Panc1 (cell line): ENCODE data around the gene CCDC200. TPM values are rescaled to one million over a fixed set of nuclear protein-coding genes. Genes with fewer than 3 reads are reported as not detected.
"Not testable (repeated sequence)": the region's sequence is repeated elsewhere in the genome, so short reads cannot be mapped to it uniquely, and the experiment has no call there.

Experiments used
- ATAC-seq: fragments of 200-7000 bp; cut with Tn5 transposase; 2 replicates; pipeline ENCODE4 v1.9.1; 2020; ENCODE audit warnings: mild to moderate bottlenecking, moderate library complexity
- Bru-seq: library from RNA; stranded (reverse); fragments of 400-500 nt; gene quantifications from one replicate; lab custom pipeline; 2021; lab: Mats Ljungman, UMichigan
- BruChase-seq, 2 experiments: library from RNA; stranded (reverse); fragments of 400-500 nt; gene quantifications; one replicate each; lab custom pipeline; 2021; lab: Mats Ljungman, UMichigan
- BruUV-seq: library from RNA; stranded (reverse); fragments of 400-500 nt; replicated peaks from 2 replicates; lab custom pipeline; 2021; lab: Mats Ljungman, UMichigan
- CTCF ChIA-PET: fragments of 300-600 bp; sonication (Branson Sonifier 250); formaldehyde crosslinking; loops from one replicate; lab custom pipeline; 2022; ENCODE audit warnings: antibody characterized with exemption; lab: Charles Lee
- POLR2A ChIA-PET: fragments of 300-600 bp; sonication (Branson Sonifier 250); formaldehyde crosslinking; loops from one replicate; lab custom pipeline; 2022; ENCODE audit warnings: antibody characterized with exemption; lab: Charles Lee
- DNase-seq: peaks from one replicate; pipeline ENCODE4 v3.0.0-alpha.2; 2010; ENCODE audit warnings: low read depth, low spot score
- H3K27ac ChIP-seq: 2 replicates; pipeline ENCODE4 v1.5.1; 2011; ENCODE audit warnings: mild to moderate bottlenecking, low read length, inconsistent platforms
- H3K27me3 ChIP-seq: fragments of 200-500 bp; sonication (Bioruptor generic); 2 replicates; pipeline ENCODE4 v1.6.0; 2014; ENCODE audit warnings: low read length, inconsistent platforms; ENCODE audit not compliant: control insufficient read depth, insufficient read depth
- H3K36me3 ChIP-seq: fragments of 200-500 bp; sonication (Bioruptor generic); 2 replicates; pipeline ENCODE4 v1.5.1; 2014; ENCODE audit warnings: inconsistent platforms, mild to moderate bottlenecking, low read length, moderate library complexity; ENCODE audit not compliant: control insufficient read depth, insufficient read depth
- H3K4me1 ChIP-seq: 2 replicates; pipeline ENCODE4 v1.5.1; 2011; ENCODE audit warnings: inconsistent platforms, mild to moderate bottlenecking, low read length, moderate library complexity; ENCODE audit not compliant: control insufficient read depth, insufficient read depth
- H3K4me3 ChIP-seq, 2 experiments: 2 replicates each; pipeline ENCODE4 v1.5.1; 2011 to 2012; ENCODE audit warnings: low read depth in 2 of 2, low read length in 2 of 2, mild to moderate bottlenecking in 2 of 2, inconsistent platforms in 1 of 2, moderate library complexity in 1 of 2
- H3K9me3 ChIP-seq: fragments of 200-500 bp; sonication (Bioruptor generic); 2 replicates; pipeline ENCODE4 v1.5.1; 2014; ENCODE audit warnings: low read depth, mild to moderate bottlenecking, inconsistent platforms, low read length, moderate library complexity; ENCODE audit not compliant: control insufficient read depth, insufficient read depth
- in situ Hi-C: cut with HindIII; loops from 2 replicates; pipeline ENCODE4 v1.10.0; 2016; ENCODE audit warnings: low sequenced_read_pairs, low pct_unique_long_range_greater_than_20kb
- intact Hi-C: fragments of 100-400 bp; cut with micrococcal nuclease; formaldehyde crosslinking; loops from one replicate; pipeline ENCODE4 v1.10.0; 2022; ENCODE audit not compliant: unreplicated experiment
- long read RNA-seq: library from polyadenylated mRNA; unstranded; transcript quantifications from one replicate; pipeline ENCODE4 v2.0.0, GENCODE V29; 2021; ENCODE audit not compliant: unreplicated experiment
- polyA plus RNA-seq: library from polyadenylated mRNA; unstranded; fragments of >200 nt; gene quantifications from one replicate; pipeline ENCODE4 v1.2.1, GENCODE V29; 2012; ENCODE audit warnings: missing spikeins; ENCODE audit not compliant: insufficient read length
- total RNA-seq: library from RNA; stranded (reverse); gene quantifications from one replicate; pipeline ENCODE4 v1.2.1, GENCODE V29; 2021; ENCODE audit not compliant: unreplicated experiment

CCDC200 gene
- total RNA-seq = not detected
- 0.70 TPM for polyA plus RNA-seq
- Bru-seq, nascent RNA = percentile 22 among the genes with signal in this experiment
- percentile 27 among the genes with signal in this experiment for BruChase-seq, experiment 1, labeled RNA remaining after a 2-hour chase
- percentile 28 among the genes with signal in this experiment for BruChase-seq, experiment 2, labeled RNA remaining after a 6-hour chase
- long read RNA-seq, partial matches to known transcripts = 0 of 14 reads
- long read RNA-seq, other reads (novel, unspliced or antisense) = 14 of 14 reads

- POLR2A ChIA-PET, BruUV-seq: not testable (repeated sequence)
Observed at GRCh38 chr17:43228020-43228782, at the start of gene CCDC200. CCDC200 (minus strand) TSS chr17:43228623; CDS start chr17:43228554, 69 bp downstream.

GRCh38 chr17:43272914-43273313 is 44.5 kb upstream of the CCDC200 start:
- POLR2A ChIA-PET, H3K4me3 ChIP-seq, H3K27ac ChIP-seq, H3K36me3 ChIP-seq, DNase-seq, H3K4me1 ChIP-seq, intact Hi-C loops, CTCF ChIA-PET, H3K27me3 ChIP-seq, H3K9me3 ChIP-seq, in situ Hi-C loops: not testable (repeated sequence)
- BruUV-seq = TSS peak; percentile 100
- ATAC-seq = peak; percentile 48; the same call in 1 of the 2 replicates

More at GRCh38 chr17:43228020-43228782, at the start of gene CCDC200:
- DNase-seq, intact Hi-C loops, H3K4me3 ChIP-seq, in situ Hi-C loops, H3K9me3 ChIP-seq, H3K4me1 ChIP-seq, CTCF ChIA-PET, H3K27me3 ChIP-seq, H3K27ac ChIP-seq, H3K36me3 ChIP-seq: not testable (repeated sequence)
- 0 out of 2 replicates have a peak, but pooled peaks have one; percentile 18 for ATAC-seq

- H3K9me3 ChIP-seq, H3K36me3 ChIP-seq, in situ Hi-C loops, POLR2A ChIA-PET, CTCF ChIA-PET, DNase-seq, H3K4me3 ChIP-seq, H3K27ac ChIP-seq, H3K4me1 ChIP-seq, H3K27me3 ChIP-seq, ATAC-seq, intact Hi-C loops, BruUV-seq: not testable (repeated sequence)
Observed at GRCh38 chr17:43272483-43272882, 44.1 kb upstream of the CCDC200 start.

- CTCF ChIA-PET, POLR2A ChIA-PET, DNase-seq, H3K9me3 ChIP-seq, H3K36me3 ChIP-seq, intact Hi-C loops, BruUV-seq, in situ Hi-C loops, H3K27me3 ChIP-seq, H3K4me1 ChIP-seq, H3K4me3 ChIP-seq, H3K27ac ChIP-seq: not testable (repeated sequence)
- peak; percentile 60; the same call in 1 of the 2 replicates for ATAC-seq
Observed at GRCh38 chr17:43270552-43271504, 42.4 kb upstream of the CCDC200 start.

- H3K4me1 ChIP-seq, H3K9me3 ChIP-seq, ATAC-seq, H3K36me3 ChIP-seq, CTCF ChIA-PET, POLR2A ChIA-PET, intact Hi-C loops, DNase-seq, H3K27ac ChIP-seq, H3K27me3 ChIP-seq, in situ Hi-C loops, H3K4me3 ChIP-seq: not testable (repeated sequence)
- BruUV-seq = TSS peak; percentile 61
Observed at GRCh38 chr17:43246456-43246855, 18.0 kb upstream of the CCDC200 start.

GRCh38 chr17:43240596-43241352 is 12.4 kb upstream of the CCDC200 start:
- ATAC-seq = peak; percentile 63
- intact Hi-C loops, H3K4me3 ChIP-seq, H3K36me3 ChIP-seq, CTCF ChIA-PET, H3K27me3 ChIP-seq, H3K4me1 ChIP-seq, H3K27ac ChIP-seq, DNase-seq, POLR2A ChIA-PET, BruUV-seq, in situ Hi-C loops, H3K9me3 ChIP-seq: not testable (repeated sequence)
